Measurements from ENCODE around the gene PPM1M.

DNA sequence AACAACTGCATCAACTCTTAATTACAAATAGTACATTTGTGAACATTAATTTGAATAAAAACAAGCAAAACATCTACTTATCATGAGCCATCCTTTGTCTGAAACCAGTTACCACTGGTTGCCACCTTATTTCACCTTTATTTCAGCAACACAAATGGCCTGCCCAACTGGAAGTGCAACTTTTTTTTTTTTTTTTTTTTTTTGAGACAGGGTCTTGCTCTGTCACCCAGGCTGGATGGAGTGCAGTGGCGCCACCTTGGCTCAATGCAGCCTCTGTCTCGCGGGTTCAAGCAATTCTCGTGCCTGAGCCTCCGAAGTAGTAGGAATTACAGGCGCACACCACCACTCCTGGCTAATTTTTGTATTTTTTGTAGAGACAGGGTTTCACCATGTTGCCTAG lies 19.8 kb downstream of the PPM1M start:
- TF ChIP-seq RELA (IDR thresholded peaks at IDR 0.05; ENCODE audit: borderline replicate concordance, partially characterized antibody) (no peak), POLR2A (IDR thresholded peaks at IDR 0.05; ENCODE audit: low read depth, low read length) (no peak), SUZ12 (IDR thresholded peaks at IDR 0.05; ENCODE audit: unreplicated experiment) (no peak), RFX5 (IDR thresholded peaks at IDR 0.05; ENCODE audit: low read depth, low read length) (no peak), SMC3 (IDR thresholded peaks at IDR 0.05; ENCODE audit: borderline replicate concordance, low read length) (no peak), POLR2AphosphoS5 (IDR thresholded peaks at IDR 0.05; ENCODE audit: low read length) (no peak)
- TF ChIP-seq, protein P1, sequence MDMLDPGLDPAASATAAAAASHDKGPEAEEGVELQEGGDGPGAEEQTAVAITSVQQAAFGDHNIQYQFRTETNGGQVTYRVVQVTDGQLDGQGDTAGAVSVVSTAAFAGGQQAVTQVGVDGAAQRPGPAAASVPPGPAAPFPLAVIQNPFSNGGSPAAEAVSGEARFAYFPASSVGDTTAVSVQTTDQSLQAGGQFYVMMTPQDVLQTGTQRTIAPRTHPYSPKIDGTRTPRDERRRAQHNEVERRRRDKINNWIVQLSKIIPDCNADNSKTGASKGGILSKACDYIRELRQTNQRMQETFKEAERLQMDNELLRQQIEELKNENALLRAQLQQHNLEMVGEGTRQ (IDR thresholded peaks at IDR 0.05; ENCODE audit: borderline replicate concordance, low read depth, low read length): no peak
- TF ChIP-seq, protein P2, sequence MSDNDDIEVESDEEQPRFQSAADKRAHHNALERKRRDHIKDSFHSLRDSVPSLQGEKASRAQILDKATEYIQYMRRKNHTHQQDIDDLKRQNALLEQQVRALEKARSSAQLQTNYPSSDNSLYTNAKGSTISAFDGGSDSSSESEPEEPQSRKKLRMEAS (IDR thresholded peaks at IDR 0.05; ENCODE audit: low read depth, low read length): no peak
- TF ChIP-seq, protein P3, sequence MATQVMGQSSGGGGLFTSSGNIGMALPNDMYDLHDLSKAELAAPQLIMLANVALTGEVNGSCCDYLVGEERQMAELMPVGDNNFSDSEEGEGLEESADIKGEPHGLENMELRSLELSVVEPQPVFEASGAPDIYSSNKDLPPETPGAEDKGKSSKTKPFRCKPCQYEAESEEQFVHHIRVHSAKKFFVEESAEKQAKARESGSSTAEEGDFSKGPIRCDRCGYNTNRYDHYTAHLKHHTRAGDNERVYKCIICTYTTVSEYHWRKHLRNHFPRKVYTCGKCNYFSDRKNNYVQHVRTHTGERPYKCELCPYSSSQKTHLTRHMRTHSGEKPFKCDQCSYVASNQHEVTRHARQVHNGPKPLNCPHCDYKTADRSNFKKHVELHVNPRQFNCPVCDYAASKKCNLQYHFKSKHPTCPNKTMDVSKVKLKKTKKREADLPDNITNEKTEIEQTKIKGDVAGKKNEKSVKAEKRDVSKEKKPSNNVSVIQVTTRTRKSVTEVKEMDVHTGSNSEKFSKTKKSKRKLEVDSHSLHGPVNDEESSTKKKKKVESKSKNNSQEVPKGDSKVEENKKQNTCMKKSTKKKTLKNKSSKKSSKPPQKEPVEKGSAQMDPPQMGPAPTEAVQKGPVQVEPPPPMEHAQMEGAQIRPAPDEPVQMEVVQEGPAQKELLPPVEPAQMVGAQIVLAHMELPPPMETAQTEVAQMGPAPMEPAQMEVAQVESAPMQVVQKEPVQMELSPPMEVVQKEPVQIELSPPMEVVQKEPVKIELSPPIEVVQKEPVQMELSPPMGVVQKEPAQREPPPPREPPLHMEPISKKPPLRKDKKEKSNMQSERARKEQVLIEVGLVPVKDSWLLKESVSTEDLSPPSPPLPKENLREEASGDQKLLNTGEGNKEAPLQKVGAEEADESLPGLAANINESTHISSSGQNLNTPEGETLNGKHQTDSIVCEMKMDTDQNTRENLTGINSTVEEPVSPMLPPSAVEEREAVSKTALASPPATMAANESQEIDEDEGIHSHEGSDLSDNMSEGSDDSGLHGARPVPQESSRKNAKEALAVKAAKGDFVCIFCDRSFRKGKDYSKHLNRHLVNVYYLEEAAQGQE (IDR thresholded peaks at IDR 0.05; ENCODE audit: low read depth, low read length): no peak
- TF ChIP-seq, protein P4, sequence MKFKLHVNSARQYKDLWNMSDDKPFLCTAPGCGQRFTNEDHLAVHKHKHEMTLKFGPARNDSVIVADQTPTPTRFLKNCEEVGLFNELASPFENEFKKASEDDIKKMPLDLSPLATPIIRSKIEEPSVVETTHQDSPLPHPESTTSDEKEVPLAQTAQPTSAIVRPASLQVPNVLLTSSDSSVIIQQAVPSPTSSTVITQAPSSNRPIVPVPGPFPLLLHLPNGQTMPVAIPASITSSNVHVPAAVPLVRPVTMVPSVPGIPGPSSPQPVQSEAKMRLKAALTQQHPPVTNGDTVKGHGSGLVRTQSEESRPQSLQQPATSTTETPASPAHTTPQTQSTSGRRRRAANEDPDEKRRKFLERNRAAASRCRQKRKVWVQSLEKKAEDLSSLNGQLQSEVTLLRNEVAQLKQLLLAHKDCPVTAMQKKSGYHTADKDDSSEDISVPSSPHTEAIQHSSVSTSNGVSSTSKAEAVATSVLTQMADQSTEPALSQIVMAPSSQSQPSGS (IDR thresholded peaks at IDR 0.05; ENCODE audit: low read length): no peak
- TF ChIP-seq, protein P5, sequence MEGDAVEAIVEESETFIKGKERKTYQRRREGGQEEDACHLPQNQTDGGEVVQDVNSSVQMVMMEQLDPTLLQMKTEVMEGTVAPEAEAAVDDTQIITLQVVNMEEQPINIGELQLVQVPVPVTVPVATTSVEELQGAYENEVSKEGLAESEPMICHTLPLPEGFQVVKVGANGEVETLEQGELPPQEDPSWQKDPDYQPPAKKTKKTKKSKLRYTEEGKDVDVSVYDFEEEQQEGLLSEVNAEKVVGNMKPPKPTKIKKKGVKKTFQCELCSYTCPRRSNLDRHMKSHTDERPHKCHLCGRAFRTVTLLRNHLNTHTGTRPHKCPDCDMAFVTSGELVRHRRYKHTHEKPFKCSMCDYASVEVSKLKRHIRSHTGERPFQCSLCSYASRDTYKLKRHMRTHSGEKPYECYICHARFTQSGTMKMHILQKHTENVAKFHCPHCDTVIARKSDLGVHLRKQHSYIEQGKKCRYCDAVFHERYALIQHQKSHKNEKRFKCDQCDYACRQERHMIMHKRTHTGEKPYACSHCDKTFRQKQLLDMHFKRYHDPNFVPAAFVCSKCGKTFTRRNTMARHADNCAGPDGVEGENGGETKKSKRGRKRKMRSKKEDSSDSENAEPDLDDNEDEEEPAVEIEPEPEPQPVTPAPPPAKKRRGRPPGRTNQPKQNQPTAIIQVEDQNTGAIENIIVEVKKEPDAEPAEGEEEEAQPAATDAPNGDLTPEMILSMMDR (IDR thresholded peaks at IDR 0.05 in 2 of 3, conservative IDR thresholded peaks at IDR 0.05 in 1 of 3; ENCODE audit: control insufficient read depth in 2 of 3, extremely low read depth in 1 of 3, insufficient read depth in 1 of 3, low read depth in 3 of 3, low read length in 3 of 3): no peak
